NCI-H1092 treated with DMSO at 0.1 percent for 48 hours (cell line): ENCODE measurements around the gene SMYD2.
"Not testable (repeated sequence)": the region's sequence is repeated elsewhere in the genome, so short reads cannot be mapped to it uniquely, and the experiment has no call there.

Source experiments
- DNase-seq: peaks from one replicate; lab custom pipeline; 2025; lab: John Stamatoyannopoulos, UW

SMYD2 gene

GRCh38 chr1:214271995-214272731, 8.8 kb upstream of the SMYD2 start:
- DNase-seq = no peak

- DNase-seq = no peak
Observed at GRCh38 chr1:214272964-214273533, 7.9 kb upstream of the SMYD2 start.

DNA sequence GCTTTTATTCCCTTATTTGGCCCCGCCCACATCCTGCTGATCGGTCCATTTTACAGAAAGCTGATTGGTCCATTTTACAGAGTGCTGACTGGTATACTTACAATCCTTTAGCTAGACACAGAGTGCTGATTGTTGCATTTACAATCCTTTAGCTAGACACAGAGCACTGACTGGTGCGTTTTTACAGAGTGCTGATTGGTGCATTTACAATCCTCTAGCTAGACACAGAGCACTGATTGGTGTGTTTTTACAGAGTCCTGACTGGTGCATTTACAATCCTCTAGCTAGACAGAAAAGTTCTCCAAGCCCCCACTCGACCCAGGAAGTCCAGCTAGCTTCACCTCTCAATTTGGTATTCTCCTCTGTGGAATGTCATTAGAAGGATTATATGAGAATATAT, 5.3 kb upstream of the SMYD2 start:
- DNase-seq = not testable (repeated sequence)

GRCh38 chr1:214276786-214277185, 4.2 kb upstream of the SMYD2 start:
- DNase-seq = no peak

DNA sequence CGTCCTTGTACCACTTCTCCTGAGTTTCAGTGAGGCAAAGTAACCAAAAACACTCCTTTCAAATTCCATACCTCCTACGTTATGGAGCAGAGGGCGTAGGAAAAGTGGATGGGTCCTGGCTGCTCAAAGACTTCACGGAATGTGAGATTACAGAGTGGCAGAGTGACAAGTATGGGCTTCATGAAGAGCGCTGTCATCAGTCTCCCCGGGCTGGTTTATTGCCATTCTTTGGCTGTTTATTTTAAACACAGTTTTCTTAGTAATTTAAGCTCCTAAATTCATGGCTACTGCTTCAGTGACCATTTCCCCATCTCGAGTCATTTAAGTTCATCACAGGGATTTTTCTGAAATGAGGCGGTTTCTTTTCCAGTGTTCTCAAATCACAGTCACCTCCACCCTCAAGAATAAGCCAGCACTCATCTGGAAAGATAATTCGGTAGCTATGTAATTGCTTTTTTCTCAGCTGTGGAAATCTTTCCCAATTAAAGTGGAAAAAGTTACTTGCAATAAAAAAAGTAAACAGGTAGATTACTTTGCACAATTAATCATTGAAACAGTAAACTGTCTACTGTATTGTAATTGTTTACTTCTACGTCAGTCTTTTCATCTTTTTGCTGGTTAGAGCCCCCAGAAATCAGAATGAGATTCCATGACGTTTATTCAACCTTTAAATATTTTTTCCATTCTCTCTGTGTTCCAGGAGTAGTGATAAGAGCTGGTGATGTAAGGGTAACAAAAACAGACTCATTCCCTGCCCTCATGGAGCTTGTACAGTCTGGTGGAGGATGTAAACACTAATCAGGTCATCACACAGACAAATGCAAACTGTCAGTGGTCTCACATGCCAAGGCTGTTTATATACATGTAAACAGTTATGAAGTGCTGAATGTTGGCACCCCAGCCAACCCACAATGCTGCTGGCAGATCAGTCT, 3.0 kb upstream of the SMYD2 start:
- DNase-seq = no peak

DNA sequence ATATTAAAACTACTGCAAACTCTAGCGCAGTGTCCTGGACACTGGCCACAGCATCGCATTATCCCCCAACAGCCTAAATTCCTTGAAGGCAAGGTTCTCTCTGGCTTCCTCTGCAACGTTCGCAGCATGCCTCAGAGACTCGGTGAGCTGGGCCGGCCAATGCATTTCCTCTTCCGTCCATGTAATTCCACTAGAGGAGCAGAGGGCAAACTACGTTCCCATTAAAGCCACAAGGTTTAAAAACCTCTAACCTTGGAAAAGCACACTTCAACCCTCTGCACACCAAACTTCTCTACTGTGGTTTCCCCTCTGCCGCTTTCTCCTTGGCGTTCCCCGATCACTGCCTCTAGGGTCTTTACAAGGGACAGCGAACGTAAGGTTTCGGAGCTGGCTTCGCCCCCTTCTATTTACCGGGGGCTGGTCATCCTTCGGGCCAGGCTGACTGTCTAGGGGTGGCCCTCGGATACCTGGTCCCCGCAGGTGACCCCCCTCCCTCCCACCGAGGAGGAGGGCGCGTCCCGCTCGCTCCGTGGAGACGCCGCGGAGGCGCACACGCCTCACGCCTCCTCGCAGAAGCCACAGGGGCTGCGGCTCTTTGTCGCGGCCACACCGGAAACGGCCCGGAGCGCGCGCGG, 456 bp upstream of the SMYD2 start:
- peak; percentile 58 for DNase-seq

- peak; percentile 40 for DNase-seq
Observed at GRCh38 chr1:214281720-214282629, 1.0 kb downstream of the SMYD2 start.

- no peak for DNase-seq
Observed at GRCh38 chr1:214282630-214283242, 1.8 kb downstream of the SMYD2 start.

GRCh38 chr1:214285610-214286440, 4.9 kb downstream of the SMYD2 start:
- peak; percentile 12 for DNase-seq

DNA sequence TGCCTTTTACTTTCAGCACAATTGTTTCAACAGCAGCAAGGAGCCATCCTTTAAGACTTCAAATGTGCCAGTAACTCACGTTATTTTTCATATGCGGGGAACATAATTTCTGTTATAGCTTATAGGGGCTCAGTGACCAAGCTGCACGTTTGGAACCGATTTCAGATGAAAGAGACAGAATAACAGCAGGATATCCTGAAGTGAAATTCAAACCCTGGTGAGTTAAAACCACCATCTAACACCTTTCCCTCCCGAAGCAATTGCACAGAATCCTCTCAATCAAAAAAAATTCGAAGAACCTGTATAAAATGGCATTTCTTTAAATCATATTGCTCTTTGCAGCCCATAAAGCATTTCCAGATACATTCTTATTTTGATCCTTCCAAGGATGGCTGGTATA, 6.9 kb downstream of the SMYD2 start:
- DNase-seq = no peak

DNA sequence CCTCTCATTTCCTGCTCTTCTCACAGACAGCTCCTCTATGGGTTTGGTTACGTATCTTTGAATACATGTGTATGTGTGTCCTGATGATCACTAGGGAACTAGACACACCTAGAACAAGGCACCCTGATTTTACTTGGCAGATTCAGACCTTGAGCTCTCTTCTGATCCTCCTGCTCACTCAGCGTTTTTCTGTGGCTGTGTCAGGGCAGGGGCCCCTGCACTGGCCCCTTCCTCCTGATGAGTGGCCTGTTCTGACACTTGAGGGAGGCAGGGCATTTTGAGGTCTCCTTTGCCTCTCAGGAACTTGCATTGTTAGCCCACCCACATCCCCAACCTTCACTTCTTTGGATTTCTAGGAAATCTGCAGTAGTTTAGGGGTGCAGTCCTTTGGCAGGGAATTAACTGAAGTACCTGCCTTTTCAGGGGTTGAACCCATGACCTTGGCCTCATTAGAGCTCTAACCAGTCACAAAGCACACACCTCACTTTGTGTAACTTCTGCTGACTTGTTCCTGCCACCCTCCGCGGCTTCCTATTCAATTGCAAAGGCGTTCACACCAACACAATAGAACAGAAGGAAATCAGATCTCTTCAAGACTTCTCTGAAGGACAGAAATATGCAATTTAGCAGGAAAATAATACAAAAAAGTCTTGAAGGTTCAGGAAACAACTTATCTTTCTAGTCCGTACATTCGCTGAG, 8.8 kb downstream of the SMYD2 start:
- no peak for DNase-seq

DNA sequence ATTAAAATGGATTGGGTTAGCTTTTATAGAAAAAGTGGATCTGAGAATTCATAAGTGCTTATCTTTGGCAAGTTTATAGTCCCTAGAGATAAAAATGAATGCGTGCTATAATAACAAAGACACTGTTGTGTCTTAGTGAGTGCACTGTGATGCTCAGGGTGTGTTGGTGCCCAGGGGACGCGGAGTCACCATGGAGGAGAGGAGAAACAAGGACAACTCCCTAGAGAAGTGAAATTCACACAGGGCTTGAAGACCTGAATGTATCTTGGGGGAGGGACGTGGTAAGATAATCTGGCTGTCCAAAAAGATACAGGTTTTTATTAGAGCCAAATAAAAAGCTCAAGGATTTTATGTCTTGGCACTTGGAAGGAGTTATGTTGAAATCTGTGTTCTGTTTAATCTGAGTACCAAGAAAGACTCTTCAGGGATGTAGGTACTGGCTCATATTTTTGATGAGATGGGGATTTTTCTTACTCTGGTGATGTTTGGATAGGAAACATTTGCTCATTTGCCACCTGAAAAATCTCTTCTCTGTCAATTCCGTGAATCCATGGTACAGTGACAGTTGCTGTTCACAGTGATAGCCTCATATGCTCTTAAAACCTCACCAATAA, 9.6 kb downstream of the SMYD2 start:
- DNase-seq = no peak

GRCh38 chr1:214292322-214292721, 11.4 kb downstream of the SMYD2 start:
- no peak for DNase-seq

- DNase-seq = no peak
Observed at GRCh38 chr1:214295934-214296333, 15.0 kb downstream of the SMYD2 start.

GRCh38 chr1:214296860-214297745, 16.1 kb downstream of the SMYD2 start:
- DNase-seq = no peak

DNA sequence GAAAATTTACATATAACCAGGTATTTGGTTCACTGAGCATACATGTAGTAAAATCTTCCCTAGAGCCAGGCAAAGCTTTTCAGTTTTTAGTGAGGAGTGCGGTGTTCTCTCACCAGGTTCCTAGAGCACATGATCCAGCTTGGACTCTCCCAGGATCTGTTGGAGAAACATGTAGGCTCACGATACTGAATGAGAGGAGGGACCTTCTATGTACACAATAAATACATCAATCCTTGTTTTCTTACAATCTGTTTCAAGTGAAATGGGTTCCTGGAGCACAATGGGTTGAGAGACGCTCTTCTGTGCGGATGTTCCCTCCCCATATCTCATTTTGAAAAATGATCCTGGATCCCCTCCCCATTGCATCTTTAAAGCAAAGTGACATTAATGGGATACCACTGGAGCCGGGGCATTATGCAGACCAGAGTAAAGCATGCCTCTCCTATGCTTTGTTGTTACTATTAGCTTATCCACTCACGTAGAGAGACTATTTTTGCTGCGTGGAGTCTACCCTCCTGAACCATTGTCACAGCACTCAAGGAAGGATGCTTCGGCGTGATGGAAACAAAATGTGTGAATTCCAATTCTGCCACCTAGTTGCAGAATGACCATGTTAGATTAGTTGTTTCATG, 19.3 kb downstream of the SMYD2 start:
- DNase-seq = no peak

DNA sequence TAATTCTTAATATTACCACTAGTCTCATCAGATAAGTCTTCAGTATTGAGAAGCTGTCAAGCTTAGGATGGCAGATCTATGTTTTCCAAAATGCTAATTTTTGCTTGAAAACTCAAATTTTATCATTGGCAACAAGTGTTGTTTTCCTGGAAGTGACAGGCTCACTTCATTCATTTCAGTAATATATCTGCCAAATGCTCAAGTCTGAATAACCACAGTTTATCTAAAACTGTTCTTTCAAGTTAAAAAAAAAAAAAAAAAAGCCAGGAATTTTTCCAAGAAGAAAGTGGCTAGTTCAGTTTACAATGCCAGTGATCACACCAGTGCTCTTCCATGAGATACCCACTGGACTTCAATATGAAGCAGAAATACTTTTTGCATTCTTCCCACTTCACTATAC, 20.6 kb downstream of the SMYD2 start:
- no peak for DNase-seq
